ENCODE results near the gene YTHDC2. TPM values are rescaled to one million over a fixed set of nuclear protein-coding genes. Genes with fewer than 3 reads are reported as not detected.

The YTHDC2 gene
- total RNA-seq (2022; extraction: Qiagen RNA extraction; ENCODE audit: low read depth), result 5.2 to 8.9 TPM (median 8.6 TPM) in 5 replicates

GRCh38 chr5:113513384-113514288 is at the start of gene YTHDC2:
TSS of gene YTHDC2 (plus strand) at chr5:113513694. CDS start at chr5:113513896, 202 bp downstream.

DNA sequence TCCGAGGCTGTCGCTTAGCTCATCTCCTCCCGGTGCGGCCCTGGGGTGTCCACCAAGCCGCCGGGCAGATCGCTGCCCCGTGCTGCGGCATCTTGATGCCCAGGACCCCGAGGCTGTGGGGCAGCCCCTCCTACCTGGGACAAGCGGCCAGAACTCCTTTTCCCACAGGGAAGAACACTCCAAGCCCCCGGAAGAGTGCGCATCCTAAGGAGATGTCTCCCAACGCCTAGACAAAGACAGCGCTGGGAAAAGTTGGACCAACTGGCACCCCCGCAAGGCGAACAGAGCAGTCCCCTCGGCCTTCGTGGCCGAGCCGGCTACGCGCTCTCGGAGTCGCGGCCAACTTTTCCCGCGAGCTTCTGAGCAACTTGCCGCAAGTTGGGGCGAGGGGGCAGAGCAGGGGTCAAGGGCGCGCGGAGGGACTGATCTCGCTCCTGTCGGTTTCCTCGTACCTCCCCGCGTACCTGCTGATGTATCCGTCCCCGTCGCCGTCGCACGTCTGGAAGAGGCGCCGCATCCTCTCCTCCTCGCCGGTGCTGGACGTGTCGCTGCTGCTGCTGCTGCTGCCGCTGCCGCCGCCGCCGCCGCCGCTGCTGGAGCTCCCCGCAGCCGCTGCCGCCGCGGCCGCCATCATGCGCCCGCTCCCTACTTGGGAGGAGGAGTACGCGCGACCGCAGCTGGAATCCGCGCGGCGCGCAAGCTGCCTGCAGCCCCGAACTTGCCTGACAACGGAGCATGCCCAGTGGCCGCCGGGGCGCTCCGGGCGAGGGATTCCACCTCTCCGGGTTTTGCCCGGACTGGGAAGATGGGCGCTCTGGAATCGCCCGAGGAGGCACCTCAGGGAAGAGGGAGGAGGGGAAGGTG is 25.5 kb upstream of the YTHDC2 start, which contains the start of gene MCC:
Gene MCC, minus strand, starts transcription at position 673 of the 864 bp plus-strand sequence.

Other genes with a start within 250 kb of the YTHDC2 start
- not detected in 5 replicates for gene TSSK1B, start 78.7 kb upstream of the YTHDC2 start, total RNA-seq (2022; extraction: Qiagen RNA extraction; ENCODE audit: low read depth)
- 0.22 to 0.38 TPM (median 0.37 TPM) in 5 replicates for gene MCC, start 25.2 kb upstream of the YTHDC2 start, total RNA-seq (2022; extraction: Qiagen RNA extraction; ENCODE audit: low read depth)

All from A549 treated with ZK216348 at 1 μM for 4 hours (cell line).